Metanephros (tissue), 2 donors: ENCODE results near the gene MUSTN1. TPM values are rescaled to one million over a fixed set of nuclear protein-coding genes. Genes with fewer than 3 reads are reported as not detected.

Experiments used
- small RNA-seq: library from RNA; depleted of rRNA; stranded (forward); fragments of <200 nt; gene quantifications from one replicate; pipeline ENCODE3, GENCODE V24; 2014; ENCODE audit warnings: low replicate concordance
- total RNA-seq: library from RNA; depleted of rRNA; stranded (reverse); fragments of >200 nt; gene quantifications from one replicate; pipeline ENCODE4 v1.2.3, GENCODE V29; 2014

The MUSTN1 gene
- 11.9 TPM for total RNA-seq

GRCh38 chr3:52834871-52835501, at the start of gene MUSTN1:
Gene MUSTN1 (minus strand): TSS chr3:52835019. CDS start chr3:52834948, 71 bp downstream.

GRCh38 chr3:52830535-52831258, 4.1 kb downstream of the MUSTN1 start, which contains the start of gene ITIH4:
Gene ITIH4 (minus strand): TSS chr3:52830672. CDS start chr3:52830642, 30 bp downstream.

GRCh38 chr3:52794612-52795099, 40.2 kb downstream of the MUSTN1 start, which contains the start of gene ITIH3:
Gene ITIH3 (plus strand): TSS chr3:52794796. CDS start chr3:52794804, 8 bp downstream.

Small RNAs within 50 kb of the gene (small RNA-seq; reads per million reads assigned to genes)
- gene MIR8064 (not detected), gene MUSTN1 (not detected)

Other genes starting within 250 kb of the MUSTN1 start
- gene PBRM1, start 149.1 kb downstream of the MUSTN1 start, total RNA-seq: 72.1 TPM
- gene GNL3, start 149.0 kb downstream of the MUSTN1 start, total RNA-seq: 55.5 TPM
- gene GLT8D1, start 129.2 kb downstream of the MUSTN1 start, total RNA-seq: 85.2 TPM
- 57.9 TPM for gene SPCS1, start 128.9 kb downstream of the MUSTN1 start, total RNA-seq
- 34.4 TPM for gene NEK4, start 64.1 kb downstream of the MUSTN1 start, total RNA-seq
- 0.41 TPM for gene ITIH1, start 57.4 kb downstream of the MUSTN1 start, total RNA-seq
- 8.6 TPM for gene ITIH3, start 40.2 kb downstream of the MUSTN1 start, total RNA-seq
- 10.7 TPM for gene ITIH4, start 4.3 kb downstream of the MUSTN1 start, total RNA-seq
- 20.0 TPM for gene STIMATE, start 62.5 kb upstream of the MUSTN1 start, total RNA-seq
- 13.0 TPM for gene SFMBT1, start 211.1 kb upstream of the MUSTN1 start, total RNA-seq